Brain pericyte (primary cell): Measurements from ENCODE around the gene ADCY2.
A peak's percentile ranks its signal among the peaks of the same experiment; 100 is the strongest.

Source experiments
- DNase-seq: peaks from one replicate; pipeline ENCODE4 v3.0.0-alpha.2; 2012; ENCODE audit warnings: low read depth, low spot score

Gene ADCY2

DNA sequence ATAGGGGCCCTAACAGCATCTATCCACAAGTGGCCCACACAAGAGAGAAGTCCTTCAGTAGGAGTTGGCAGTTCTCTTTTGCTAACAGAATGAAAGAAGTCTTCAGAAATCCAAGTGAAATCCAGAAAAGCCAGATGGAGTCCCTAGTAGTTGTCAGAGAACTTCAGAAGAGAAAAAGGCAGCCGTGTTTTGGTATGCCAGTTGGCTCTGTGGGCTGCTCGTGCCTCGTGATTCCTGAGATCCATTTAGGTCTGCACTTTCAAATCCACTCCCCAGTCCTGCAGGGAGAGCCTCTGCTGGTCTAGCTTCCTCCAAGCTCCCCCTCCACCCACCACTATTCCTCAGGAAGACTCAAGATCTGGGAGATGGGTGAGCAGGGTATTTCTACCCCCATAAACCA, 386.0 kb downstream of the ADCY2 start:
- DNase-seq, result no peak

DNA sequence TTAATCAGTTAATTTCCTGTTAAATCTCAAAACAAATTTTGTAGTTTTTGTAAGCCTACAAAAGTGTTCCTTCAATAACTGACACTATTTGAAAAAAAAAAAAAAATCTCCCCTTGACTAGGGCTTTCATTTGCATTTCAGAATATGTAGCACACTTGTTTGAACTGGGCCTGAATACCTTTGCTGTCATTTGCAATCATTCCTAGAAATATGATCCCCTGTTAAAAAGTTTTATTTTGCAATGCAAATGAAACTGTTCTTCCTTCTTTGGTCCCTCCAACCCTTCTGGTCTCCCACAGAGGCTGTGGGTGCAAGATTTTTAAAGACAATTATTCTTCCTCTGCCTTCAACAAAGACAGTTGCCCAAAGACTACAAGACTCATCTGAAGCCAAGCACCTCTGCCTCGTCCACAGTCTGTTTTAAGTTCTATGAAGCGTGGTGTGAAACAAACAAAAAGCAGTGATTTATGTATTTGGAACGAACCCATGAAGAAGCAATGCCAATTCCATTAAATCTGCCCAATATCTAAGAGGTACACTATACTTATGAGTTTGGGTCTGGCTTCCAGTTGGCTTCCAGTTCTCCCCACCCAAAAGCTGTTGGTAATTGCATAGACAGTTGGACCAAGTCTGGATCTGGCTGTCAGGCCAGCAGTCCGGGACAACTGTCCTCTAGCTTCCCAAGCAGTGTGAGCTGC, 388.9 kb downstream of the ADCY2 start:
- DNase-seq, result no peak

DNA sequence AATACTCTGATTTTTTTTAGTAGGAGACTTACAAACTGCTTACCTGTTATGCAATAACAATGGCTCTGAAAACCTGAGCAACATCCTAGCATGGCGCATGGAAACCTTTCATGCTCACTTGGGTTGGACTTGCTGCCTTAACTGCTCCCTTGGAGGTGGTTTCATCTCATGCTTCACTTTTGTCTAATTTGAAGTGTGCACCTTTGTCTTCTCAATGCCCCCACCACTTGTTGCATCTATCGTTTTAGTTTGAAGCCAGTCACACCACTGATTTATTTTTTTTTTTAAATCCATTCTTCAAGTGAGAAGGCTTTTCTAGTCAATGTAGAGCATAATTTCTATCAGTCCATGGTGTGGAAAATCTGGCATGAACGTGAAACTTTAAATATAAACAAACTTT, 391.8 kb downstream of the ADCY2 start:
- no peak for DNase-seq

DNA sequence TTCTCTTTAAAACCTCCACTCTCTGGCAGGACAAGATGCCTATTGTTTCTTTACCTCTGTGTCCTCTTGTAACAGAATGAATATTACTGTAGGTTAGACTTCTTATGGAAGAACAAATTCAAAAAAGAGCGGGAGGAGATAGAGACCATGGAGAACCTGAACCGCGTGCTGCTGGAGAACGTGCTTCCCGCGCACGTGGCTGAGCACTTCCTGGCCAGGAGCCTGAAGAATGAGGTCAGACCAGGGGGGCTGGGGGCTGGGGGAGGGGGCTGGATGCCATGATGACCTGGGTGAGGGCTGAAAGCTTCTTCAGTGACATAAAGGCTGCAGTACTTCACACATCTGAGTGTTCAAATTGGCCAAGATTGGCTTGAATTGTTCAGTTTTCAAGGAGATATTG, 393.6 kb downstream of the ADCY2 start:
- no peak for DNase-seq

DNA sequence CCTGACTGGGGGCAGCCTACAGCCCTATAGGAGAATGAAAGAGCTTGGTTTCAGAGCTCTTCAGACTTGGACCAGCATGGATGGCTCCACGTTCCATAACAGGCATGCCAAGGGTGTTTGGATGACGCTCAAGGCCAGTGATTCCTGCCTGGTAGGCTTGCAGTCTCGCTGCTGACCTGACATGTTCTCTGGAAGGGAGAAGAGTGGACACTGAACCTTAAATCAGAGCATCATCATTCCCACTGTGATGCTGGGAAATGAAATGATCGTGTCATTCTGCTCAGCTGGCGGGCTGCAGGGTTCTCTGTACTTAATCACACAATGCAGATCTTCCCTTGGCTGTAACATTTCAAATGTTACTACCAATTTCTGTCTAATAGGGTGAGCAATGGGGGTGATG, 398.0 kb downstream of the ADCY2 start:
- DNase-seq, result no peak

DNA sequence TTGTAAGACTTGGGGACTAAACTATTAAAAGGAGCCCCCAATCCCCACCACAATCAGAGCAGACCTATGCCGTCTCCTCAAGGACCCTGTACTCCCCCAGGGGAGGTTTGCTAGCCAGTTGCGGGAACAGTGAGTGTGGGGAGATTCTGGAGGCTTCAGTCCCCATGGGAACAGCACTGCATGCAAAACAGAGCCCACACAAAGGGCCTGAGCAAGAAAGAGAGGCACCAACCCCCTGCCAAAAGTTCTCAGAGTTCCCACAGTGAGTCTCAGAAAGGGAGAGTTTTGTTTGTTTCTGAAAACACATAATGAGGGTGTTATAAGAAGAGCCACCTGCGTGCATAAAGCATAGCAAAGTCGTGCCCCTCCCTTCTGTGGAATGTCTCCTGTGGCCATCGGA, 398.4 kb downstream of the ADCY2 start:
- no peak for DNase-seq

DNA sequence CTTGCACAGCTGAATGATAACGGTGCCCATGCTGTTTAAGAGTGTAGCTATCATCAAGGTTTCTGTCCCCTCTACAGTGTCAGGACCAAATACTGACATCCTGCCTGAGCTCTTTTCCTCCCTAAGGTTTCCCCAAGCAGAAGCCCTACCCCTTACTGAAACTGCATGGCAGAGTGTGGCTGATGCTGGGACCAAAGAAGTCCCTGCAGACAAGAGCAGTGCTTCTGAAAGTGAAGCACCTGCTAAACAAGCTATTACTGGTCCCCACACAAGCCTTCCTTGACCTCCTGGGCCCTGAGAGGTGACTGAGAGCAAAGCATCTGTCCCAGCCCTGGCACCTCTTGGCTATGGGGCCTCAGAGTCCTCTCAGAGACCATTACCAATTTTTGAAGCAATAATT, 398.9 kb downstream of the ADCY2 start:
- DNase-seq, result no peak

DNA sequence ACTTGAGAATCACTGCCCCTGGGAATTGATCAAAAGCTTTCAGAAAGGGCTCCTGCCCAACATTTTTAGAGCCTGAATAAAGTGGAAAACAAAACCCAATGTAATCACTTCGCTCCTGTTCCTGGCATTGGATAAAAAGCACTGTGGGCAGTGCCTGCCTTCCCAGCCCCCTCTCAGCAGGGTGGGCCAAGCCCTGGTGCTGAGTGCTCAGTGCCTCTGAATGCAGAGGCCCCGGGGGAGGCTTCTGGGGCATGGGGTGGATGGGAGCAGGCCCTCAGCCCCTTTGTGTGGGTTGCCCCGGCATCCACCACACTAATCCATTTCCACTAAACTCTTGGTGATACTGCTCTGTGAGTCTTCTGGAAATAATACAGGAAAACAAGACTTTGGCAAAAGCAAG, 399.4 kb downstream of the ADCY2 start:
- no peak for DNase-seq

DNA sequence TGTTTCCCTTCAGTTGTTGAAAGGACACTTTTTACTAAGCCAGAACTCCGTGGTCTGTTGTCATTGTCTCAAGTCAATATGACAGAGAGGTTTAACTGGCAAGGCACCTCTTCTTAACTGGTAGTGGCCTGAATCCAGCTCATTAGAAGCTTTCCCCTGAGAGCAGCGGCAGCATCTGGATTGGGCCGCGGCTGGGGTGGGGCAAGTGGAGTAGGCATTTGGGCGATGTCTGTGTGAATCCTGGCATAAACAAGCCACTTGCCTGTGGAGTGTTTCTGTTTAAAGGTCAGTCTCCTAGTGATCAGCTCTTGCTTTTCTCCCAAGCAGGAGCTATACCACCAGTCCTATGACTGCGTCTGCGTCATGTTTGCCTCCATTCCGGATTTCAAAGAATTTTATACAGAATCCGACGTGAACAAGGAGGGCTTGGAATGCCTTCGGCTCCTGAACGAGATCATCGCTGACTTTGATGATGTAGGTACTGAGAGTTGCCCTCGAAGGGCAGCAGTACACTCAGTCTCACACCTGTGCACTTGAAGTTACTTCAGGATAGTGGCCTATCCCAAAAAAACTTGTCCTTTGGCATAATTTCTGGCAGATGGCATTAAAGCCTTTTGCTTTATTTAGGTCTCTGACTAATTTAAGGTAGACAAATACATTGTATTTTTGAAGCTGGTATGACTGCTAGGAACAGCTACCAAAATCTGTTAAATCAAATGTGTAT, 406.1 kb downstream of the ADCY2 start:
- DNase-seq, result no peak

DNA sequence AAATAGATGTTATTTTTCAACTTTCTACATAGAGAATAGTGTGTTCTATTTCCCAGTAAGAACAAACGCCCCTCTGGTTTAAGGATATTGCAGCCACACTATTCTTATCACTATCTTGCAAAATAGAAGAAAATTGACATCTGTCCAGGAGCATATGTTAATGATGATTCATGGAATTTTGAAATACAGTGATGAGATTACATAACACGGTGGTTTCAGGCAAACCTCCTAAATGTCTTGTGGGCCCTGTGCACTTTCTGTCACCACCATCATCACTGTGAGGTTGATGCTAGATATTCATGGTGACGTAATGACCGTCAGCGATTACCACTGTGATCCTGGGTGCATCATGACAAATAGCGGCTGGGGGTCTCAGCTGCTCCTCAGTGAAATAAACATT, 406.9 kb downstream of the ADCY2 start:
- no peak for DNase-seq

DNA sequence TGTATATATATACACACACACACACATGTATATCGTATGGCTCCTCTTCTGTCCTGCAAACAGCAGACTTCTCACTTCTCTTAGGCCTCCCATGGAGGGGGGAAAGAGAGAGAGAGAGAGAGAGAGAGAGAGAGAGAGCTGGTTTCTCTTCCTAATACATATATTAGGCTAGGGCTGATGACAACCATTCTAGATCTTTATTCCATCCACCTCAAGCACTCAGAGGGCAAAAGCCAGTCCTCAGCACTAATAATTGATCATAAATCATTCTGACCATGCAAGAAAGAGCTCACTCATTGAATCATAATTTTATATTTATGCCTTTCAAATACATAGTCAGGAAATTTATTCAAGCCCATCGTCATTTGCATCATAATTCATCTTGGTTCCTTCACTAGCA, 408.0 kb downstream of the ADCY2 start:
- DNase-seq, result no peak

DNA sequence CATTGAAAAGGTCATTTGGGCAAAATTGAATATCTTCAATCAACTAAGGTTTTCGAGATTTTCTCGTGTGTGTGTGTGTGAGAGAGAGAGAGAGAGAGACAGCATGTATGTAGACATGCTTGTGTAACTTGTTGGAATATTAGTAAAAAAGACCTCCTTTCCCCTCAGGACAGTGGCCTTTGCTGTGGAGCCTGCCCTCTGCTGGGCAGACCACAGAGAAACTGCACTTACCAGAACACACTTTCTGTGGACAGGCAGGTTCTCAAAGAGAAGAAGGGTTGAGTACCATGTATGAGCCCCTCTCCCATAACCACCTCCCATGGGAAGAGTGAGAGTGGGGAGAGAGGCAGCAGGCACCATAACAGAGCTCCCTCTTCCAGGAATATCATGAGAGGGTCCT, 409.4 kb downstream of the ADCY2 start:
- no peak for DNase-seq

DNA sequence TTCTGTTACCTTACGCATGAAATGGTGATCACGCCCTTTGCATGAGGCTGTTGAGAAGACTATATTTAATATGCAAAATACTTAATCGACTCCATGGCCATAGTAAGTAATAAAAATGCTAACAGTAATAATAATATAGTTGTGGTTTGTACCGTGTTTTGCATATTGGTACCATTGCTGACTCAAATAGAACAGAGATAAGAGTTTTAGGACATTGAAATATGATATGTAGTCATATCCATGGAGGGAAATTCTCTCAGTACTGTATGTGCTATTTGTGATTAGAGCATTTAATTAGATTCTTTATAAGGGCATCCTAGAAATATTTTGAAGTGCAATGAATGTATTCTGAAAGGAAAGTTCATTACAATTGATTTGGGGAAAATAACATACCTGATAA, 413.1 kb downstream of the ADCY2 start:
- DNase-seq, result no peak

DNA sequence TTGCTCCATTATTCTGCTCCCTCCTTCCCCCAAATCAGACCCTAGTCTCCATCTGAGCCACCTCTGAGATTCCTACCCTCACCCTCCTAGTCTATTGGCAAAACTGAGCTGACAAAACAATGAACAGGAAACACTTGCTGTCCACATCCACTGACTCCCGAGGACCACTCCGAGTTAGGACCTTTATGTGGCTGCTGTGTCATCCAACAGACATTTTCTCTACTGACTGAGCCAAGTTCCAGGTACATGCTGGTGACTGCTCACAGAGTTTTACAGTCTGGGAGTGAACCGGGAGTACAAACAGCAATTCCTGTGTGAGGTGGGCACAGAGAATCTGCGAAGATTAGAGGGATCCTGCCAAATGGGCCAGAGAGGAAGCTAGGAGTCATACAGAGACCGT, 415.8 kb downstream of the ADCY2 start:
- DNase-seq, result no peak

DNA sequence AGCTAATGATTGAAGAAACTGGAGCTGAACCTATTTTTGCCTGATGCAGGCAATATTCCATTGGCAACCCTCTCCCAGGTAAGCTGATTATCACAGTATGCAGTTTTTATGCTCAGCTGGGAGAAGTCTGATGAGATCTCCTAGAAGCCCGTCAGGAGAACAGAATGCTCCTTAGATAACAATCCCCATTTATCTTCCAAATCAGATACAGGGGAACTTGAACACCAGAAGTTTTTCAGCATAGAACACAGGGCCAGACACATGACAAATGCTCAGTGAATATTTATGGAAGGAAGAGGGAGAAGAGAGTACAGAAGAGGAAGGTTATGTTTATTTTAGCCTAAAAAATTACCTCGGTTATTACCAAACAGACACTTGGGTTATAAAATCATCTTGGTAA, 417.1 kb downstream of the ADCY2 start:
- DNase-seq, result no peak

DNA sequence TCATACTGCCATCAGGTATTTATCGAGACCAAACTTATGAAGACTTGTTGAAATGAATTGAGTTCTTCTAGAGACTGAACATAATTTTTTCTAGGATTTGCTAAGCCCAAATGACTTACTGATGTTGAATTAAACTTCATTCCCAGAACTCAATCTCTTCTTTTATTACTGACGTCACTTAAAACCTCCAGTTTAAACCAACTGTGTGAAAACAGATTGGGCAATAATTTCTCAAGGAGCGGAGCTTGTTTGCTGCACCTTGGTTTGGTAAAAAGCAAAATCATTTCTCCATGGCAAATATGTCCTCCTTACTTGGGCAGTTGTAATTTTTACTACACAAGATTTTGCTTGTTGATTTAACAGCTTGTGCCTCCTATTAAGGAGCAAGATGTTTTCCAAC, 417.6 kb downstream of the ADCY2 start:
- no peak for DNase-seq

DNA sequence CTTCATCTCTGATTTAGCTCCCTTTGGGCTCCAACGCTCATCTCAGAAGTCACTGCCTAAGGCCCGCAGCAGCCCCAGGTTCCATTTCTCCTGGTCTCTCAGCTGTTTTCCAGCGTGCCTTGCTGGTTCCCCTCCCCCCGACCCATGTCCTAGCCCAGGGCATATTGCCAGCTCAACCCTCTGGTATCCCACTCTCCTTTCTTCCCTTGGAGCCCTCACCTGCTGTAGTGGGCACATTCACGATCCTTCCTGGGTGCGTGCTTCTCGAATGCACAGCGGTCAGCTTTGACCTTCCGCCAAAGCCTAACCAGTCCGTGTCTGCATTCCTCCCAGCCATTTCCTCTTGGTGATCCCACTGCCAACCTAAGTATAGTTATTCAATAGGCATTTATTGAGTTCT, 418.9 kb downstream of the ADCY2 start:
- no peak for DNase-seq

DNA sequence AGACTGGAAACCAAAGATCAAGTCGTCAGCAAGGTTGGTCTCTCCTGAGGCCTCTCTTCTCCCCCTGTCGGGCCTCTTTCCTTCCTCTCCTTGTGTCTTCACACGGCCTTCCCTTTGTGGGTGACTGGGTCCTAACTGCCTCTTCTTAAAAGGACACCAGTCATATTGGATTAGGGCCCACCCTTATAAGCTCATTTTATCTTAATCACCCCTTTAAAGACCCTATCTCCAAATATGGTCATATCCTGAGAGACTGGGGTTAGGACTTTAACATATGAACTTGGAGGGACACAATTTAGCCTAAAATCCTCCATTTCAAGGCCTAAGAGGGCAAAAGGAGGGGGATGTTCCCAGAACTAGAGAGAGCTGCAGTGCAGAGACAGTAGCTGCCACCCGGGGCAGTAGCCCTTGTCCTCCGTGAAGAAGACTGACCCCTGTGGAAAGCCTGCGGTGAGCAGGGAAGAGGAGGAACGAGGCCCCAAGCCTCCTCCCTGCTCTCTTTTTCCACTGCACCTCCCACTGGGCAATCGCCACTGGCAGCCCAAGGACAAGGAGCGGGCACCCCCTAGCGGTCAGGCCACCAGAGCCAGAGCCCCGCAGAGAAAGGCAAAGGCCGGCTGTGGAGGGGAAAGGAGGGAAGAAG, 420.1 kb downstream of the ADCY2 start:
- peak; percentile 7 for DNase-seq

DNA sequence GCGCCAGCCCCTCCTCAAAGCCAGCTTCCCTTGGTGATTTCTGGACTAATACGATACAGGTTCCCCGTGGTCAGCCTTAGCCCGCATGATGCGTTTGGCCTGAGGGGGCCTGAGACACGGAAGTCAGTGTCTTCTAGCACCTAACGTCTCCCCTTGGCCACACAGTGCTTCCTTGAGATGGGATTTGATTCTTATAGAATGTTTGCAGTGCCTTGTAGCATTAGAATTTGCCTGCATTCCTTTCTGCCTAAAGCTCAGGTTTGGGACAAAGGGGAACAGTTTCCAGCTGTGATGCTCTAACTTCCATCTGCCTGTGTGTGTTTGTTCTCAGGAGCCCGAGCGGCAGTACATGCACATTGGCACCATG, 420.6 kb downstream of the ADCY2 start:
- no peak for DNase-seq

DNA sequence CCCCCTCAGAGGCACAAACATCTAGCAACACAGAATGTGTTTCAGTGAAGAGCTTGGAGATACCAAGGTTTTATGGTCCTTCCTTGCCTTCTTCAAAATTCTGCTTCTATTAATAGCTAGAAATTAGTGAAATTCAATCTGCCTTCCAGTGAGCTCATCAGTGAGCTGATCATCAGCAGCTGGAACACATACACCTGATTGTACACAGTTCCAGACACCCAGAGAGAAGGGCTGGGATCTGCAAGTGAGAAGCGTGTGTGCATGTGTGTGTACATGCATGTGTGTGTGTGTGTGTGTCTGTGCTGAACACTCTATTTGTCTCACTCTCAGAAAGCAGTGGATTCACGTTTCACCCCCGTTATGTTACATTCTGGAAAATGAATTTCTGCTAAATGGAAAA, 426.5 kb downstream of the ADCY2 start:
- no peak for DNase-seq

DNA sequence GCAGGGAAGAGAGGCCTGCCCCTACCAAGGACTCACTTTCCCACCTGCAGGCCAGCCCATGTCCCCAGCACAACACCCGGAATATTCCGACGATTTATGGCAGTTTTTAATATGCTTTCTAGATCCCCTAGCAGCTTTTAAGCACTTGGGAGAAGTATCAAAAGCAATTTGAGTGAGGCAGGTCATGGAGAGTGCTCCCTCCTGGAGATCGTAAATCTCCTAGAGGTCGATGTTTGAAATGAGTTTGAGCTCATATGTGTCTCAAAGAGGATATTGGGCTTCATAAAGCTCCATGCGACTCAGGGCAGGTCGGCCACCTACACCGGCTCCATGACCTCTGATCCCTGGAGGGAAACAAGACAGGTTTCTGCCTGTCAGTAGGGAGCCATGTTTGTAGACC, 427.7 kb downstream of the ADCY2 start:
- no peak for DNase-seq

DNA sequence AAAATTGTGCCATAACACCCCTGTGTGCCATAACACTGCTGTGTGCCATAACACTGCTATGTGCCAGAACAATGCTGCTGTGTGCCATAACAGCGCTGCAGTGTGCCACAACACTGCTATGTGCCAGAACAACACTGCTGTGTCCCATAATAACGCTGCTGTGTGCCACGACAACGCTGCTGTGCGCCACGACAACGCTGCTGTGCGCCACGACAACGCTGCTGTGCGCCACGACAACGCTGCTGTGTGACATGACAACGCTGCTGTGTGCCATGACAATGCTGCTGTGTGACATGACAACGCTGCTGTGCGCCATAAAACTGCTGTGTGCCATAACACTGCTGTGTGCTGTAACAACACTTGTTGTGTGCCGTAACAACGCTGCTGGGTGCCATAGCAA, 429.1 kb downstream of the ADCY2 start:
- no peak for DNase-seq

DNA sequence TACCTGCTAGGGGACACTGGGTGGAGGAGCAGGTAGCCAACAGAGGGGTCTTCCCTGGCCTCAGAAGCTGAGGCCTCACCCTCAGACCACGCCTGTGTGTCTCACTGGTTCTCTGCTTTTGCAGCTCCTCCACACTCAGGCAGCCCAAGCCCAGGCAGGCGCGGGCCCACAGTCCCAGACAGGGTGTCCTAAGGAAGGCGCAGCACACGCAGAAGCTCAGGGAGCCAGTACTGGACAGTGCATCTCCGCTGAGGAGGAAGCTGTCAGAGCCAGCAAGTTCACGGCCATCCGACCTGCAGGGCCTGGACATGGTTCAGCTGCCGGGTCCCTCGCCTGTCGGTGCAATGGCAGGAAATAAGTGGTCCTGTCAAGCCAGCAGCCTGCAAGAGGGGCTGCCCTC, 429.7 kb downstream of the ADCY2 start:
- no peak for DNase-seq
